ENCODE results near the gene ZNF182.
"Not testable (repeated sequence)": the region's sequence is repeated elsewhere in the genome, so short reads cannot be mapped to it uniquely, and the experiment has no call there.

ZNF182 gene
- total RNA-seq = 26.0 to 34.4 reads per million in 2 donors

DNA sequence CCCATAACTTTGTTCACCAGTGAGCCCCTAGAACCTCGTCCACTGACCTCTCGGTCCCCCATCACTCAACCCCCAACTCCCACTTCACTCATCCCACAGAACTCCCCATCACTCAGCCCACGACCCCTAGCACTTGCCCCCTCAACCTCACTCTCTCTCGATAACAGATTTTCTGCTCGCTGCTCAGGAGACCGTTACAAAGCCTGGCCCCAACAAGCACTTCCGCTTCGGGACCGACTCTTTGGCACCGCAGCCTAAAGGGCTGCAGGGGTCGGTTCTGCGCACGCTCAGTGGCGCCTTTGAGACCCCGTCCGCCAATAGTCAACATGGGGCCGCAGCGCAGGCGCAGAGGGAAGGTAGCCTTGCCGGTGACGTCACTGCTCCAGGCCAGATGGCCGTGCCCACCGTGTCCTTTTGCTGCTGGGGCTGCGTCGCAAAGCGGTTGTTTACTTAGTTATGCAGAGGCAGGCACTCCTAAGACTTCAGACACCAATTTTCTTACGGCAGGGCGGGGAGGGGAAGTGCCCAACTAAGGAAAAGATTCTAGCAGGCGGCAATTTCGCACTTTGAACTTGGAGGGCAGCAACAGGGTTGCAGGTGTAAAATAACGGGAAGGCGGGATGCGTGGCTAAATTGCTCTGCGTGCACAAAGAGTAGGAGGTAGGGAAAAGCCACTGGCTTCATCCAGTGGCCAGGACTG, at the start of gene ZNF182:
Gene ZNF182, minus strand, starts transcription at position 232 of the 700 bp plus-strand sequence. CDS start 1,380 bp downstream, outside the sequence.
- DNase-seq = peak; percentile 89

GRCh38 chrX:48046846-48047245, 43.1 kb upstream of the ZNF182 start:
- no peak for DNase-seq

DNA sequence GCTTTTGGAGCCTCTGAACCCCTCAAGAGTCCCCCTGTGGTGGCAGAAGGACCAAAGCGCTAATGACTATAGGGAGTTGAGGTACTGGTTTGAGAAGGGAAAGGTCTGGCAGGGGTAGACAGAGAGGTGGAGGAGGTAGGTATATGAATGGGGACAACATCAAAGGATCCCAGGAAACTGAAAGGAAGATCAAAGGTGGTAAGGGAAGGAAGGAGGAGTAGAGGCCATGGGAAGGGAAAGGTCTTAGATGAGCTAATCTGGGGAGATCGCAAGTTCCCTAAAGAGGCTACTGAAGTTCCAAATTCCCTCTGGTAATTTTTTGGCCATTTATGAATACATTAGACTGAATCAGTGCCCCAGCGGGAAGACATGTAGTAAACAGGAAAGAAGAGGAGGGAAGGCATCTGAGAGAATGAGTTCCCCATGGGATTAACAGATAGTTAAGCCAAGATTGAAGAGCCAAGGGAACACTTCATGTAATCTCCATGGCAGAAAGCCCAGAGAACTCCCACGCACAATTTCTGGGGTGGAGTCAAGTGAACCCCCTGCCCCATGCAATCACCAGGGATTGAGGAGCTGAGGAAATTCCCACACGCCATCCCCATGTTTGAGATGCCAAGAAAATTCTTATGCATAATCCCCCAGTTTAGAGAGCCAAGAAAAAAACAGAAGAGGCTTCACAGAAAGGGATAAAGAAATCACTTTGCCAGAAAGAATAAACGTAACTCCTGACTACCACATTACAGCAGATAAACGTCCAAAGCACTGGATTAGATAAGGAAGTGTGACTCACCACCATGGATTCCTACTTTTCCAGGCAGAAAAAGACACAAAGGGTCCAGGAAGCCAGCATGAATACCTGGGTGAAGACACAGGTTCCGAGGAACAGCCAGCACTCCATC, 41.9 kb upstream of the ZNF182 start:
- no peak for DNase-seq

DNA sequence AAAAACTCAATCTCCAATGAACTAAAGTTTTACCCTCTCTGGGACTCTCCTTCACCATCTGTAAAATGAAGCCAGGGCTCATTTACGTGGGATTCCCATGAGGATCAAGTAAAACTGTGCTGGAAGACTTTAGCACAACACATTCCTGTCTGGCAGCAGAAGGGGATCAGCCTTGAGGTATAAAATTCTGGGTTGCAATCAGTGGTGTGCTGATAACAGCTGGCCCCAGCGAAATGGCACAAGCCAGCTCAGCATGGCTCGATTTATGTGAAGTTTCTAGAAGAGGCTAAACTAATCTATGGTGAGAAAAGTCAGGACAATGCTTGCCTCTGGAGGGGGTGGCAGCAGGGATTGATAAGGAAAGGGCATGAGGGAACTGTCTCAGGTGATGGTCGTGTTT, 39.3 kb upstream of the ZNF182 start:
- DNase-seq = no peak

DNA sequence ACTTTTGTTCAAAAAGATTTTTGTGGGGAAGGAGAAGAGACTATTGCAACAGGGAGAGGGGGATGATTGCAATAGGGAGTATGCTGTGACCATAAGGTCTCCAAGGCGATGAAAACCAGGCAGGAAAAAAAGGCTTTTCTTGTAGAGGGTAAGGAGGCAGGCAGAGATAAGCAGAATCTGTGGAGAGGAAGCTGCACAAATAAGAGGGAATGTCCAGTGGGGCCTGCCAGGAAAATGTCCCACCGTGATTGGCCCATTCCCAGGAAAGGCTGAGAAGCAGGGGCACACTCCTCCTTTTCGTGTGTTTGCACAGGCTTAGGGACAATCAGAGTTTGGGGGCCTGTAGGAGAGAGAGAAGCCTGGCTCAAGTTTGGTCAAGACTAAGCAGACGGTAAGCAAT, 32.1 kb upstream of the ZNF182 start:
- no peak for DNase-seq

DNA sequence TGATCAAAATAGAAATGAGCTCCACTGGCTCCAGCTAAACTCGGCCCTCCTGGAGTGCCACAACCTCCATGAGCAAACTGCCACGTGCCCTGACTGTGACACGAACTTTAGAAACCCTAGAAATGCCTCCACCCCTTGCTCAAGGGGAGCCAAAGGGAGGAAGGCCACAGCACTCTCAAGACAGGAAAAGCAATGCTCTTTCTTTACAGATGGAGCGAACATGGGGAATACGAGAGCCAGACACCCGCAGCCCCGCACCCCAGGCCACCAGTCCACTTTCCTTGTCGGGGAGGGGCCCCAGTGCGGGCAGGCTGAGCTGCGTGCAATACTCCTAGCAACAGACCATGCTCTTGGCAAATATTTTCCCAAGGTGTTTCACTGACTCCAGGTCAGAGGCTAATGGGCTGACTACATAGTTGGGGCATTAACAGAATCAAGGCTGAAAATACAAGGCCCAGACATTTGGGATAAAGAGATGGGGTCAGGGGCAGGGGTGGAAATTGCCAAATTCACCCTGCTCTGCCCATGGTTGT, 26.9 kb upstream of the ZNF182 start:
- DNase-seq = not testable (repeated sequence)

DNA sequence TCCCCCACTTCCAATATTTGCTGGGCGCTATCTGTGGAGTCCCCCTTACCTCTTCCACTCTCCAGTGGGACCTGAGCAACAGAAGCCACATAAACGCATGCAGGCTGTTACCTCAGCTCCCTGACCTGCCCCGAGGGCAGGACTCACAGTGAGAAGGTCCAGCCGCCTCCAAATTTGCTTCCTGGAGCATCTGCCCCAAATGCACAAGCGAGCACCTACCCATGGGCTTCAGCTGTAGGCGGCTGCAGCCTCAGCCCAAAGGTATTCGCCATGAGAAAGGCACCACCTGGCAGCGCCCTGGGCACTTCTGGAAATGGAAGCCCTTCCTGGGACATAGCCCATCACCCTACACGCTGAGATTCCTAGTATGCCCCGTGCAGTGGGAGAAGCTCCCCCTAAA, 26.4 kb upstream of the ZNF182 start:
- DNase-seq = no peak

DNA sequence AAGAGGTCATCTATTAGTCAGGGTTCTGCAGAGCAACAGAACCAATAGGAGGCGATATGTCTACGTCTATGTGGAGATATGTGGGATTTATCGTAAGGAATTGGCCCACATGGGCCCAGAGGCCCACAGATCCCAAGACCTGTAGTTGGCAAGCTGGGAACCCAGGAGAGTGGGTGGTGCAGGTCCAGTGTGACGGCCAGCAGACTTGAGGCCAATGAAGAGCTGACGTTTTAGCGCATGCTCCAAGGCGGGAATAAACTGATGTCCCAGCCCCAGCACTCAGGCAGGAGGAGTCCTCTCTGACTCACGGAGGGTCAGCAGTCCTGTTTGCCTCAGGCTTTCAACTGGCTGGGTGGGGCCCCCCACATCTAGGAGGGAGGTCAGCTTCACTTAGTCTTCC, 24.3 kb upstream of the ZNF182 start:
- no peak for DNase-seq

GRCh38 chrX:48027545-48027944, 23.8 kb upstream of the ZNF182 start:
- DNase-seq = not testable (repeated sequence)

DNA sequence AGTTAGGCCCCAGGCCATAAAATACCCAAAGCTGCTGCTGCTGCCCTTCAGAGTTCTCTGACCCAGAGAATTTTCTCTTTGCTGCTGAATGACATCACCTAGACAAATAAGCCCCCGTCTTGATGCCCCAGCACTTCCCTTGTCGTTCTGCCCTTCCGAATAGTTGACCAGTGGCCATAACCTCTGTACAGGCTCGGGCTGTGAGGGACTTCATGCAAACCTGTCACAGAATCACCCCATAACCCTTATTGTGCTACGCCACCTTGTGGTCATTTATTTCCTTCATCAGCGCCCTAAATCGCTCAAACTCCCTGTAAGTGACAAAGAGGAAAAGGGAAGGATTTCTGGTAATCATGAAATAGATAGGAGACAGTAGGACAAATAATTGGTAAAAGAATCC, 21.8 kb upstream of the ZNF182 start:
- no peak for DNase-seq

- no peak for DNase-seq
Observed at GRCh38 chrX:48022738-48023137, 18.9 kb upstream of the ZNF182 start.

DNA sequence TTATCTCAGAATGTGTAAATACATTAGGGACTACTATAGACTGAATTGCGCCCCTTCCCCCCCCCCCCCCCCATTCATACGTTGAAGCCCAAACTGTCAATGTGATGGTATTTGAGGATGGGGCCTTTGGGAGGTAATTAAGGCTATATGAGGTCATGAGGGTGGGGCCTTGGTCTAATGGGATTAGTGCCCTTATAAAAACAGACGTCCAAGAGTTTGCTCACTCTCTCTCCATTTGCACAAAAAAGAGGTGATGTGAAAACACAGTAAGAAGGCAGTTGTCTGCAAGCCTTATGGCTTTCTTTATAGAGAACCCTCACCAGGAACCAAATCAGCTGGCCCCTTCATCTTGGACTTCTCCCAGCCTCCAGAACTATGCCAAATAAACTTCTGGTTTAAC, 18.3 kb upstream of the ZNF182 start:
- no peak for DNase-seq

DNA sequence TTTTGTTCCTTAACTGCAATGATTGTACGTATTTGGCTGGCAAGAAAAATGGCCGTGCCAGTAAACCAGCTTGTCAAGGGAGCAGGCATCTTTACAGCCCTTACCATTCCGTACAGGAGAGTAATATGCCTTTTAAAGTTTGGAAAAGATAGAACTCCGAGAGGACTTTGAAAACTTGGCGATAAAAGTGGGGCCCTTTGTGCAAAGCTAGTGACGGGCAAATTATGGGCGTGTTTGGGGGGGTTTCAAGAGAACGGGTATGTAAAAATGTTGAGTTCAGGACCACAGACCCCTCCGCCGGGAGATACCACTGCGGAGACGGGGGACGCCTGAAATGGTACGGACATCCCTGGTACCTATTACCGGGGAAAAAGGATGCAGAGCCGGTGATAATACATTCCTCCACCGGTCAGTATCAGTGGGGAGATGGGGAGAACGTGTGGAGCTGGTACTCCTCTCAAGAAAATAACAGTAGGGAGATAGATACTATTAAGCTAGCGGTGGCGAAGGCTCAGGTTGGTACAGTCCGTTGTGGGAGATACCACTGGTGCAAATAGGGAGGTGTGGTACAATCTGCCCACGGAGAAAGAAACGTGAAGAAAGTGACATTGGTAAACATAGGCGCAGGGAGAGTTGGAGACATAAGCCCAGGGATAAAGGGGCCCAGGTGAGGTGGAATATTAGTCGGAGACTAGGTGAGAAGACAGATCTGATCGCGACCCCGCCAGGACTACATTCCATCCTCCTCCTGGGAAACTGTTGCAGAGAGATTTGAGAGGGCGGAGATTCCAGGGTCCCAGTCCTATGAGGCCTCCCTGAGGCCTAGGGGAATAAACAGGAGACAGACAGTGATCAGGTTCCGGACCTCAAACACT, 17.5 kb upstream of the ZNF182 start:
- peak; percentile 25 for DNase-seq

DNA sequence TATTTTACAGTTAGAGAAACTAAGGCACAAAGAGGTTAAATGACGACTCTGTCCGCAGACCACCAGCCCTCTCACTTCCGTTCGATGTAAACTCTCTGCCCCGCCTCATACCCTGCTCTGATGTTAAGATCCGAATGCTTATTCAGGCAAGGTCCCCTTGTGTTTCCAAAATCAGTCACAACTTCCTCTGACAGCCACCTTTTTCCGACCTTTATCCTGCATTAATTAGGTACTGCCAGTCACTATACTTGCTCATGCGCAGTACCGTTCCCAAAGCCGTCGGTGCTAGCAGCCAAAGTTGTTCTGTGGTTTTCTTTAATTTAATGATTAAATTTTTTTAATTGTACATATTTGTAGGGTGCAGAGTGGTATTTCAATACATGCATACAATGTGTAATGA, 16.7 kb upstream of the ZNF182 start:
- not testable (repeated sequence) for DNase-seq

DNA sequence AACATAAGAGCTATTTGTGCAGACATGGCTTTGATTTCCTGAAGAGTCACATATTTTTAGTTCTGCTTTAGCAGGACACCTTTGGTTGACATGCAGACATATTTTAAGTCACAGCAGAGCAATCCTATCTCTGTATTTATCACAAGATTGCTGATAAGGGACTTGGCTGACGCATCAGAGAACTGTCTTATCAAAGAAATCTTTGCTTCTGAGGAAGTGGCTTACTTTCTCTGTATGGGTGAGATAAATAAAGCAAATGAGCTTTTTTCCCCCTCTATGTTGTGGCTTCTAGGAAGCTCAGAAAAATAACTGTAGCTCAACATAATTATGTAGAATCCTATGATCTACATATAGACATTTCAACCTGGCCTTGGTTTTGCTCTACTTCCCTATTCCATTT, 16.1 kb upstream of the ZNF182 start:
- DNase-seq = not testable (repeated sequence)

- not testable (repeated sequence) for DNase-seq
Observed at GRCh38 chrX:48016583-48017310, 13.0 kb upstream of the ZNF182 start.

- not testable (repeated sequence) for DNase-seq
Observed at GRCh38 chrX:48009445-48009960, 5.7 kb upstream of the ZNF182 start.

DNA sequence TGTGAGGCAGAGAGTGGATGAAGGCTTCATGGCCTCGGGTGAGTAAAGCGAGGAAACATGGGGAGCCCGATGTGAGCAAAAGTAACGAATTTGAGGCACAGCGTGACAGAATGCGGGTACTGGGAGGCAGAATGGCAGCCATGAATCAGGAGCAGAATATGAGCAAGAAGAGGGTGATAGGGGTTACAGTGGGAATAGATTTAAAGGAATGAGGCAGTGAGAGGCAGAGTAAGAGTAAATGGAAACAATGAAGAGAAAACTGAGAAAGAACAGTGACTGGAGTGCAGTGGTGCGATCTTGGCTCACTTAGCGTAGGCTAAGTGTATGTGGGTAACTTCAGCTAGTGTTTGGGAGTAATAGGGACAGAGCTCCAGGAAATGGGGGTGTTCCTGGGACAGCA, 2.9 kb upstream of the ZNF182 start, which contains the start of gene SPACA5:
Gene SPACA5, plus strand, starts transcription at position 301 of the 400 bp plus-strand sequence. CDS start 815 bp downstream, outside the sequence.
- not testable (repeated sequence) for DNase-seq

- no peak for DNase-seq
Observed at GRCh38 chrX:48003367-48003757, 427 bp downstream of the ZNF182 start.

GRCh38 chrX:48002929-48003328, 860 bp downstream of the ZNF182 start:
- no peak for DNase-seq

DNA sequence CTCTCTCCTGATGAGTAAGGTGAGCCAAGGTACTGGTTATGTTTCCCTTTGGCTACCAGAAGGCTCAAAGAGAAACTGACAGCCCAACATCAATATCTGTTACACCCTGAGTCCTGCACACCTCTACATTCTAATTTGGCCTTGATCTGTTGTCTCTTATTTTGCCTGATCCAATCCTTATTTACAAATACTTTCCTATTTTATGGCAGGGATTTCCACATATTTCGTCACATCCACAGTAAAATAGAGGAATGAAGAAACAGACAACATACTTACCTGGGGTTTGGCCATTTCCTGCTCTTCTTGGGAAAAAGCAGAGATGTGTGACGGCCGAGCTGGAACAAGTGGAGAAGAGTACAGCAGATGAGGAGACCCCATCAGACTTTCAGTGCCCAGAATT, 1.5 kb downstream of the ZNF182 start:
- no peak for DNase-seq

DNA sequence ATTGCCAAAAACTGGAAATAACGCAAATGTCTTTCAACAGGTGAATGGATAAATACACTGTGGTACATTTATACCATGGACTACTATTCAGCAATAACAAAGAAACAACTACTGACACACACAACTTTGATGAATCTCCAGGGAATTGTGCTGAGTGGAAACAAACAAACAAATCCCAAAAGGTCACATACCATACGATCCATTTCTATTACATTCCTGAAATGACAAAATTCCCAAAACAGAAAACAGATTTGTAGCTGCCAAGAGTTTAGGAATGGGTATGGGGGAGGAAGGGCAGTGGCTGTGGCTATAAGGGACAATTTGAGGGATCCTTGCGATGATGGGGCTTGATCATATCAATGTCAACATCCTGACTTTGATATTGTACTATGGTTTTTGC, 2.5 kb downstream of the ZNF182 start:
- DNase-seq = no peak
